A549 treated with CORT108297 at 1 μM for 4 hours (cell line): ENCODE measurements around the gene SUN5. TPM values are rescaled to one million over a fixed set of nuclear protein-coding genes. Genes with fewer than 3 reads are reported as not detected.

Experiments
- total RNA-seq: library from RNA; stranded (reverse); fragments of 200-300 nt; extraction: Qiagen RNA extraction; gene quantifications from 5 replicates; pipeline ENCODE4 v1.2.3, GENCODE V29; 2022

Gene SUN5
- not detected in 5 replicates for total RNA-seq

GRCh38 chr20:33004141-33004751 lies at the start of gene SUN5:
TSS of gene SUN5 (minus strand) at chr20:33004433. CDS start at chr20:33004340, 93 bp downstream.

GRCh38 chr20:33053291-33054106 lies 49.3 kb upstream of the SUN5 start, which contains the start of gene BPIFB3:
TSS of gene BPIFB3 (plus strand) at chr20:33053903. CDS start at chr20:33055436, 1,533 bp downstream.

GRCh38 chr20:33031531-33031930 lies 27.3 kb upstream of the SUN5 start, which contains the start of gene BPIFB6:
TSS of gene BPIFB6 (plus strand) at chr20:33031648. CDS start at chr20:33031648, 0 bp downstream.

GRCh38 chr20:33007376-33008335 lies 3.4 kb upstream of the SUN5 start, which contains the start of gene BPIFB2:
TSS of gene BPIFB2 (plus strand) at chr20:33007704. CDS start at chr20:33008575, 871 bp downstream.

Other genes starting within 250 kb of the SUN5 start
- gene DNMT3B, start 242.0 kb downstream of the SUN5 start, total RNA-seq, result 3.8 to 5.6 TPM (median 4.6 TPM) in 5 replicates
- gene MAPRE1, start 184.5 kb downstream of the SUN5 start, total RNA-seq, result 138 to 171 TPM (median 140 TPM) in 5 replicates
- gene EFCAB8, start 145.5 kb downstream of the SUN5 start, total RNA-seq, result not detected in 5 replicates
- not detected in 5 replicates for gene BPIFB2, start 3.3 kb upstream of the SUN5 start, total RNA-seq
- not detected in 5 replicates for gene BPIFB6, start 27.2 kb upstream of the SUN5 start, total RNA-seq
- gene BPIFB3, start 49.5 kb upstream of the SUN5 start, total RNA-seq, result not detected in 5 replicates
- not detected in 5 replicates for gene BPIFB4, start 75.2 kb upstream of the SUN5 start, total RNA-seq
- gene BPIFA2, start 163.7 kb upstream of the SUN5 start, total RNA-seq, result 0.09 TPM in 1 of 5 replicates, not detected in the others
- not detected in 5 replicates for gene BPIFA3, start 212.9 kb upstream of the SUN5 start, total RNA-seq
- gene BPIFA1, start 231.6 kb upstream of the SUN5 start, total RNA-seq, result not detected in 5 replicates